GM12878 (cell line): ENCODE results near the gene HTR3E. TPM values are rescaled to one million over a fixed set of nuclear protein-coding genes. Genes with fewer than 3 reads are reported as not detected.

ENCODE experiments used
- ATAC-seq: fragments of 200-7000 bp; cut with Tn5 transposase; 3 replicates; pipeline ENCODE4 v1.9.1; 2020; ENCODE audit warnings: mild to moderate bottlenecking, moderate library complexity
- BruUV-seq: library from RNA; stranded (reverse); fragments of 400-500 nt; replicated peaks from 2 replicates; lab custom pipeline; 2021; lab: Mats Ljungman, UMichigan
- CTCF ChIA-PET: fragments of 300-600 bp; sonication (Branson Sonifier 250); formaldehyde crosslinking; extraction: SDS; loops from one replicate; lab custom pipeline; 2021; ENCODE audit warnings: inconsistent platforms; lab: Yijun Ruan, JAX
- POLR2A ChIA-PET: fragments of 350-600 bp; formaldehyde crosslinking; extraction: SDS; loops from one replicate; lab custom pipeline; 2021; ENCODE audit warnings: inconsistent platforms; lab: Charles Lee
- RAD21 ChIA-PET: fragments of 300-600 bp; sonication (Branson Sonifier 250); formaldehyde crosslinking; loops from one replicate; lab custom pipeline; 2023; ENCODE audit warnings: antibody characterized with exemption; ENCODE audit not compliant: unreplicated experiment; lab: Charles Lee
- SMC1A ChIA-PET: fragments of 300-600 bp; sonication (Branson Sonifier 250); formaldehyde crosslinking; loops from one replicate; lab custom pipeline; 2023; ENCODE audit not compliant: unreplicated experiment, uncharacterized antibody; lab: Charles Lee
- DNase-seq: peaks from one replicate; pipeline ENCODE4 v3.0.0-alpha.2; 2011; ENCODE audit warnings: low read depth, low spot score
- FAIRE-seq: peaks from 3 replicates; lab custom pipeline; 2011; peaks lifted over from hg19 to GRCh38; lab: Jason Lieb, UNC
- H2AFZ ChIP-seq: 2 replicates; pipeline ENCODE4 v1.6.0; 2011; ENCODE audit warnings: low read depth, low read length, control low read depth; ENCODE audit not compliant: control insufficient read depth
- H3K27ac ChIP-seq: 2 replicates; pipeline ENCODE4 v1.5.1; 2011; ENCODE audit warnings: control low read depth; ENCODE audit not compliant: control insufficient read depth, insufficient read depth
- H3K27me3 ChIP-seq, 2 experiments: replicated peaks in 1 of 2; 2 replicates each; pipeline versions ENCODE4 v1.6.0 to v1.6.1; 2011; ENCODE audit warnings: low read length in 1 of 2; ENCODE audit not compliant: control insufficient read depth in 2 of 2, insufficient read depth in 2 of 2
- H3K36me3 ChIP-seq, 2 experiments: 2 replicates each; pipeline ENCODE4 v1.5.1; 2011; ENCODE audit warnings: low read length in 1 of 2; ENCODE audit not compliant: control insufficient read depth in 2 of 2, insufficient read depth in 2 of 2
- H3K4me1 ChIP-seq: 2 replicates; pipeline ENCODE4 v1.6.1; 2011; ENCODE audit warnings: mild to moderate bottlenecking, low read length, moderate library complexity, mixed read lengths; ENCODE audit not compliant: control insufficient read depth, insufficient read depth
- H3K4me2 ChIP-seq: 2 replicates; pipeline ENCODE4 v1.6.0; 2011; ENCODE audit warnings: control low read depth; ENCODE audit not compliant: control insufficient read depth, insufficient read depth
- H3K4me3 ChIP-seq: fragments of 200-600 bp; sonication (generic); 2 replicates; pipeline ENCODE4 v1.5.1; 2016
- H3K79me2 ChIP-seq: 2 replicates; pipeline ENCODE4 v1.6.0; 2011; ENCODE audit warnings: low read length; ENCODE audit not compliant: control insufficient read depth, insufficient read depth
- H3K9ac ChIP-seq: 2 replicates; pipeline ENCODE4 v1.8.0; 2011; ENCODE audit warnings: low read length, control low read depth, mixed read lengths; ENCODE audit not compliant: control insufficient read depth, insufficient read depth
- H3K9me3 ChIP-seq: replicated peaks from 3 replicates; pipeline ENCODE4 v1.5.1; 2011; ENCODE audit warnings: mild to moderate bottlenecking, low read length; ENCODE audit not compliant: control insufficient read depth, insufficient read depth
- H4K20me1 ChIP-seq: 2 replicates; pipeline ENCODE4 v1.6.0; 2011; ENCODE audit not compliant: control insufficient read depth, insufficient read depth
- BHLHE40 ChIP-seq, 2 experiments: fragments of 450-650 bp in 1 of 2; IDR thresholded peaks; 2 replicates each; pipeline ENCODE4 v1.6.1; 2011 to 2017; ENCODE audit warnings: low read depth in 2 of 2, borderline replicate concordance in 1 of 2, improper control_type of control experiment in 1 of 2, low read length in 1 of 2, mild to moderate bottlenecking in 1 of 2
- FOS ChIP-seq: IDR thresholded peaks from 3 replicates; pipeline ENCODE4 v1.6.1; 2011; ENCODE audit warnings: borderline replicate concordance; ENCODE audit not compliant: insufficient read length; ENCODE audit errors: extremely low read depth
- IKZF2 ChIP-seq, 2 experiments: fragments of 450-650 bp; IDR thresholded peaks; 2 replicates each; pipeline ENCODE4 v1.6.1; 2017; ENCODE audit warnings: mild to moderate bottlenecking in 2 of 2, moderate library complexity in 2 of 2
- NR2C2 ChIP-seq: IDR thresholded peaks from 2 replicates; pipeline ENCODE4 v1.6.1; 2011; ENCODE audit warnings: borderline replicate concordance, low read depth; ENCODE audit not compliant: control insufficient read depth, insufficient read length
- NRF1 ChIP-seq: conservative IDR thresholded peaks from 2 replicates; pipeline ENCODE4 v1.6.1; 2011; ENCODE audit warnings: mild to moderate bottlenecking, low read depth, low read length, improper control_type of control experiment
- RAD21 ChIP-seq: IDR thresholded peaks from 2 replicates; pipeline ENCODE4 v1.6.1; 2011; ENCODE audit warnings: mild to moderate bottlenecking, low read depth, low read length, moderate library complexity; ENCODE audit not compliant: insufficient read depth
- SMC3 ChIP-seq: IDR thresholded peaks from 2 replicates; pipeline ENCODE4 v1.6.1; 2011; ENCODE audit warnings: low read length, improper control_type of control experiment, borderline replicate concordance
- ZNF274 ChIP-seq: IDR thresholded peaks from one replicate; pipeline ENCODE4 v1.8.0; 2011; ENCODE audit not compliant: insufficient read length, insufficient read depth
- ZNF687 ChIP-seq: fragments of 450-650 bp; IDR thresholded peaks from 2 replicates; pipeline ENCODE4 v1.6.1; 2017; ENCODE audit warnings: mild to moderate bottlenecking, moderate library complexity
- WGBS: methylation state at CpG from one replicate; pipeline ENCODE4 v1.1.6; 2016; ENCODE audit warnings: low lambda C conversion rate; ENCODE audit not compliant: insufficient replicate concordance, insufficient coverage; ENCODE audit errors: missing lambda C conversion rate; 5-methylcytosine and 5-hydroxymethylcytosine counted together
- in situ Hi-C: fragments of 300-500 bp; cut with MboI; formaldehyde crosslinking; loops from 9 replicates; pipeline ENCODE4 v1.14.3; 2018; ENCODE audit warnings: mixed read lengths
- intact Hi-C: fragments of 100-400 bp; cut with micrococcal nuclease; formaldehyde crosslinking; loops from one replicate; pipeline ENCODE4 v1.14.2; 2022; ENCODE audit not compliant: unreplicated experiment
- polyA plus RNA-seq, 11 experiments: library from polyadenylated mRNA; depleted of rRNA in 4 of 11; unstranded in 6 of 11; stranded (reverse) in 5 of 11; fragments of >200 nt; fragmentation: Nextera tagmentation in 4 of 11; fragmentation: Illumina TruSeq in 1 of 11; extraction: Ambion mirVana in 4 of 11; extraction: Trizol in 1 of 11; gene quantifications; 1 replicate in 1 of 11; 2 replicates in 10 of 11; pipeline versions ENCODE4 v1.2.1 to v1.2.3, GENCODE V29; 2011 to 2016; ENCODE audit warnings: inconsistent platforms in 2 of 11, missing spikeins in 2 of 11, low read depth in 1 of 11
- total RNA-seq, 4 experiments: library from RNA; depleted of rRNA in 3 of 4; stranded (reverse); fragments of >200 nt in 3 of 4; fragmentation: Illumina TruSeq in 1 of 4; extraction: Trizol in 1 of 4; gene quantifications; 2 replicates each; pipeline versions ENCODE4 v1.2.1 to v1.2.3, GENCODE V29; 2013 to 2021

The HTR3E gene
- total and polyA plus RNA-seq, 10 of the 15 experiments (the other 5 are each of a cell fraction or from before 2014, with no cell fraction given): not detected

GRCh38 chr3:184110316-184110725 lies 13.5 kb downstream of the HTR3E start:
- Histone ChIP-seq H3K4me1 (no peaks in the 10 kb centered on the region), H4K20me1 (no peaks in the 10 kb centered on the region), H3K79me2 (no peaks in the 10 kb centered on the region), H2AFZ (no peak overlapping the region), H3K4me2 (no peak overlapping the region), H3K36me3 (no peaks in the 10 kb centered on the region), H3K9me3 (no peaks in the 10 kb centered on the region), H3K27me3 (no peaks in the 10 kb centered on the region), H3K4me3 (no peak overlapping the region), H3K9ac (no peak overlapping the region), H3K27ac (no peak overlapping the region)
- FAIRE-seq (no peak), ATAC-seq (no peak), DNase-seq (no peak)
- TF ChIP-seq BHLHE40 (IDR thresholded peaks at IDR 0.05; ENCODE audit: borderline replicate concordance in 1 of 2, low read depth in 2 of 2, low read length in 1 of 2) (no peak), ZNF687 (no peak), SMC3 (no peak), RAD21 (no peak), ZNF274 (no peak), NR2C2 (no peak), FOS (no peak), IKZF2 (IDR thresholded peaks at IDR 0.05) (no peak), NRF1 (no peak)
- WGBS: 38% methylated on average over 7 of the region's 7 CpGs
- in situ Hi-C loops (no loop called here), intact Hi-C loops (no loop called here)
- ChIA-PET POLR2A (no interaction called here), RAD21 (no interaction called here), SMC1A (no interaction called here), CTCF (no interaction called here)
- no TSS peak for BruUV-seq
